ENCODE data around the gene HIVEP3.

The HIVEP3 gene

DNA sequence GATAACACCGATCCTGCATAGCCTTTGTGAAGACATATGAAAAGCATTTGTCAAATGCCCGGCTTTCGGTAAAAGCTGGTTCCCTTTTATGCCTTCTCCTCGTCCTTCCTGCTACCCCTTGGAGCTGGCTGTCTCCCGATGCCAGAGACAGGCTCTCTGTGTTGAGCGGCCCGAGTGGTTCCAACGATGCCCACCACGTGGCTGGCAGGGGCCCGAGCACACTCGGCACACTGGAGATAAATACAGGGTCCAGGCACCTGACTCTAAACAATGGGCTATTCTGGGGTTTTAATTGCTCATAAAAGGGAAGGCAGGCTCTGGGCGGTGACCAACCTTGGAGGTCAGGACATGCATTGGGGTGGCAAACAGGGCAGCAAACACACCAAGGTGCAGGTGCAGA is 207.1 kb downstream of the HIVEP3 start:
- H3K4me3 ChIP-seq (ENCODE audit: low read depth in 1 of 2, low read length in 2 of 2), result no peak overlapping the region
- no peak overlapping the region for H3K9ac ChIP-seq (ENCODE audit: low read depth, low read length)
- TF ChIP-seq EZH2 (IDR thresholded peaks at IDR 0.05; ENCODE audit: borderline replicate concordance, low read depth, low read length, severe bottlenecking), result no peak
- TF ChIP-seq, protein P1, sequence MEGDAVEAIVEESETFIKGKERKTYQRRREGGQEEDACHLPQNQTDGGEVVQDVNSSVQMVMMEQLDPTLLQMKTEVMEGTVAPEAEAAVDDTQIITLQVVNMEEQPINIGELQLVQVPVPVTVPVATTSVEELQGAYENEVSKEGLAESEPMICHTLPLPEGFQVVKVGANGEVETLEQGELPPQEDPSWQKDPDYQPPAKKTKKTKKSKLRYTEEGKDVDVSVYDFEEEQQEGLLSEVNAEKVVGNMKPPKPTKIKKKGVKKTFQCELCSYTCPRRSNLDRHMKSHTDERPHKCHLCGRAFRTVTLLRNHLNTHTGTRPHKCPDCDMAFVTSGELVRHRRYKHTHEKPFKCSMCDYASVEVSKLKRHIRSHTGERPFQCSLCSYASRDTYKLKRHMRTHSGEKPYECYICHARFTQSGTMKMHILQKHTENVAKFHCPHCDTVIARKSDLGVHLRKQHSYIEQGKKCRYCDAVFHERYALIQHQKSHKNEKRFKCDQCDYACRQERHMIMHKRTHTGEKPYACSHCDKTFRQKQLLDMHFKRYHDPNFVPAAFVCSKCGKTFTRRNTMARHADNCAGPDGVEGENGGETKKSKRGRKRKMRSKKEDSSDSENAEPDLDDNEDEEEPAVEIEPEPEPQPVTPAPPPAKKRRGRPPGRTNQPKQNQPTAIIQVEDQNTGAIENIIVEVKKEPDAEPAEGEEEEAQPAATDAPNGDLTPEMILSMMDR (IDR thresholded peaks at IDR 0.05; ENCODE audit: borderline replicate concordance, extremely low read depth, low read length, poor library complexity, severe bottlenecking), result no peak
- no peaks in the 10 kb centered on the region for H3K4me1 ChIP-seq (ENCODE audit: insufficient read depth, low read length)
- no peak overlapping the region for H2AFZ ChIP-seq (ENCODE audit: low read depth, low read length)
- H3K79me2 ChIP-seq (ENCODE audit: insufficient read depth, low read length), result peaks cover 98% of the 10 kb centered on the region
- no peak overlapping the region for H3K4me2 ChIP-seq (ENCODE audit: insufficient read depth, low read length)
- ATAC-seq (ENCODE audit: insufficient read depth, low read depth) (no peak), DNase-seq (no peak)
- H3K27me3 ChIP-seq (ENCODE audit: insufficient read depth, low read length, poor library complexity), result no peaks in the 10 kb centered on the region
- no peaks in the 10 kb centered on the region; the same call in 1 of the 2 replicates for H3K36me3 ChIP-seq (ENCODE audit: insufficient read depth, low read length)
- peaks cover 88% of the 10 kb centered on the region for H4K20me1 ChIP-seq (ENCODE audit: insufficient read depth, low read length)
- H3K9me3 ChIP-seq (ENCODE audit: insufficient read depth, low read length, severe bottlenecking), result no peaks in the 10 kb centered on the region
- H3K27ac ChIP-seq (ENCODE audit: low read length), result no peak overlapping the region

DNA sequence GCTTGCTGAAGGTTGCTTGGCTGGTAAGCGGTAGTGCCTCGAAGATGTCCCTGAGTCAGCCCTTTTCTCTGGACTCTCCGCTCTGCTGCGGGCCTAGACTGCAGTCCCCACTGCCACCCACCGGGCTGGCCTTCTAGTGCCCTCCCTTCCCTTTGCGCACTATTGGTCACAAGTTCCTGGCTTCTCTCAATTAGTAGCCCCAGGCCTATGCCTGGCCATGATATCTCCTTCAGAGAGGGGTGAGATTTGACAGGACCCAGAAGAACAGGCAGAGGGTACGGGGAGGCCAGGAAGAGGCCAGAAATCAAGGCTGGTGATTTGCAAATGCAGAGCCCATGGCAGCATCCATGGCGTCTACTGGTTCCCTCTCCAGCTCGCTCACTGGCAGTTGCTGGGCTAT is 207.7 kb downstream of the HIVEP3 start:
- Histone ChIP-seq H3K79me2 (ENCODE audit: insufficient read depth, low read length) (peaks cover 98% of the 10 kb centered on the region), H3K27me3 (ENCODE audit: insufficient read depth, low read length, poor library complexity) (no peaks in the 10 kb centered on the region), H3K4me3 (ENCODE audit: low read depth in 1 of 2, low read length in 2 of 2) (no peak overlapping the region), H4K20me1 (ENCODE audit: insufficient read depth, low read length) (peaks cover 82% of the 10 kb centered on the region), H3K9me3 (ENCODE audit: insufficient read depth, low read length, severe bottlenecking) (no peaks in the 10 kb centered on the region), H3K9ac (ENCODE audit: low read depth, low read length) (no peak overlapping the region), H3K4me2 (ENCODE audit: insufficient read depth, low read length) (no peak overlapping the region), H3K27ac (ENCODE audit: low read length) (0 out of 2 replicates have a peak overlapping the region, but pooled peaks have one; percentile 34), H3K4me1 (ENCODE audit: insufficient read depth, low read length) (no peaks in the 10 kb centered on the region), H3K36me3 (ENCODE audit: insufficient read depth, low read length) (no peaks in the 10 kb centered on the region; the same call in 1 of the 2 replicates), H2AFZ (ENCODE audit: low read depth, low read length) (no peak overlapping the region)
- DNase-seq, result no peak
- ATAC-seq (ENCODE audit: insufficient read depth, low read depth), result no peak
- no peak for TF ChIP-seq EZH2 (IDR thresholded peaks at IDR 0.05; ENCODE audit: borderline replicate concordance, low read depth, low read length, severe bottlenecking)
- TF ChIP-seq, protein P1 (IDR thresholded peaks at IDR 0.05; ENCODE audit: borderline replicate concordance, extremely low read depth, low read length, poor library complexity, severe bottlenecking), result no peak

DNA sequence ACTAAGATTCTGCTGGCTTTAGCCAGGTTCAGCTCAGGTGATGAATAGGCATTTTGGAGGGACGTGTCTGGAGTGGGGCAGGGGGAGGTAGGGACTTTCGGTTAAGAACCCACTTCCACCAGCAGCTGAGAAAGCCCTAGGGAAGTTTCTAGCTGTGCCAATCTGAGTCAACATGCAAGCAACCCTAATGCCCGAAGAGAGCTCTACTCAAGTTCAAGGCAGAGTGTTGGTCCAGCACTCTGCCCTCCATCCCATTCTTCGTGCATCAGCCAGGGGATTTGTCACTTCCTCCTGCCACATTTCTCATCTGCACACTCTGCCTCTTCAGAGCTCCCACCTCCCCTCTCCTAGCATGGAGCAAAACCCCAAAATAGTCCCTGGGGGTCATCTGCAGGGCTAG is 208.8 kb downstream of the HIVEP3 start:
- no peak overlapping the region for H3K4me3 ChIP-seq (ENCODE audit: low read depth in 1 of 2, low read length in 2 of 2)
- H4K20me1 ChIP-seq (ENCODE audit: insufficient read depth, low read length), result peaks cover 80% of the 10 kb centered on the region
- TF ChIP-seq, protein P1 (IDR thresholded peaks at IDR 0.05; ENCODE audit: borderline replicate concordance, extremely low read depth, low read length, poor library complexity, severe bottlenecking), result no peak
- no peak for TF ChIP-seq EZH2 (IDR thresholded peaks at IDR 0.05; ENCODE audit: borderline replicate concordance, low read depth, low read length, severe bottlenecking)
- peaks cover 4% of the 10 kb centered on the region; the same call in 1 of the 2 replicates for H3K36me3 ChIP-seq (ENCODE audit: insufficient read depth, low read length)
- H3K27ac ChIP-seq (ENCODE audit: low read length), result peak overlapping the region; percentile 19; the same call in 1 of the 2 replicates
- no peak for ATAC-seq (ENCODE audit: insufficient read depth, low read depth)
- H3K4me2 ChIP-seq (ENCODE audit: insufficient read depth, low read length), result no peak overlapping the region
- DNase-seq, result no peak
- H3K9ac ChIP-seq (ENCODE audit: low read depth, low read length), result no peak overlapping the region
- peaks cover 98% of the 10 kb centered on the region for H3K79me2 ChIP-seq (ENCODE audit: insufficient read depth, low read length)
- H2AFZ ChIP-seq (ENCODE audit: low read depth, low read length), result no peak overlapping the region
- no peaks in the 10 kb centered on the region for H3K9me3 ChIP-seq (ENCODE audit: insufficient read depth, low read length, severe bottlenecking)
- H3K27me3 ChIP-seq (ENCODE audit: insufficient read depth, low read length, poor library complexity), result no peaks in the 10 kb centered on the region
- no peaks in the 10 kb centered on the region for H3K4me1 ChIP-seq (ENCODE audit: insufficient read depth, low read length)

Data from DND-41 (cell line).